OCI-LY7 (cell line): Measurements from ENCODE around the gene MOV10. TPM values are rescaled to one million over a fixed set of nuclear protein-coding genes. Genes with fewer than 3 reads are reported as not detected.
A peak's percentile ranks its signal among the peaks of the same experiment; 100 is the strongest.

Experiments used
- BruUV-seq: library from RNA; stranded (reverse); fragments of 400-500 nt; replicated peaks from 2 replicates; lab custom pipeline; 2021; lab: Mats Ljungman, UMichigan
- CTCF ChIA-PET: fragments of 300-600 bp; sonication (Branson Sonifier 250); formaldehyde crosslinking; loops from one replicate; lab custom pipeline; 2022; ENCODE audit warnings: antibody characterized with exemption; ENCODE audit not compliant: unreplicated experiment; lab: Charles Lee
- POLR2A ChIA-PET: fragments of 300-600 bp; sonication (Branson Sonifier 250); formaldehyde crosslinking; loops from one replicate; lab custom pipeline; 2022; ENCODE audit warnings: antibody characterized with exemption; lab: Charles Lee
- DNase-seq: peaks from one replicate; pipeline ENCODE4 v3.0.0-alpha.2; 2015; ENCODE audit warnings: low spot score
- H2AFZ ChIP-seq: fragments of 200-600 bp; sonication (generic), shearing (Covaris generic); 2 replicates; pipeline ENCODE4 v1.6.1; 2014; ENCODE audit warnings: mild to moderate bottlenecking, antibody characterized with exemption, low read length, moderate library complexity
- H3K27ac ChIP-seq: fragments of 200-600 bp; sonication (generic); 2 replicates; pipeline ENCODE4 v1.5.1; 2014; ENCODE audit warnings: mixed run types, low read depth, mild to moderate bottlenecking, moderate library complexity, low read length, inconsistent platforms; ENCODE audit not compliant: poor library complexity, severe bottlenecking
- H3K36me3 ChIP-seq: fragments of 200-600 bp; sonication (generic); 2 replicates; pipeline ENCODE4 v1.6.1; 2014; ENCODE audit warnings: mild to moderate bottlenecking, antibody characterized with exemption, low read length, moderate library complexity, mixed read lengths; ENCODE audit not compliant: insufficient read depth
- H3K4me1 ChIP-seq: fragments of 200-600 bp; sonication (generic); 2 replicates; pipeline ENCODE4 v1.5.1; 2014; ENCODE audit warnings: mild to moderate bottlenecking, low read length; ENCODE audit not compliant: insufficient read depth, poor library complexity, severe bottlenecking
- H3K4me2 ChIP-seq: fragments of 200-600 bp; sonication (generic); 2 replicates; pipeline ENCODE4 v1.6.1; 2014; ENCODE audit warnings: mild to moderate bottlenecking, low read length
- H3K4me3 ChIP-seq: fragments of 200-600 bp; sonication (generic); 2 replicates; pipeline ENCODE4 v1.5.1; 2014; ENCODE audit warnings: mild to moderate bottlenecking, low read depth, low read length; ENCODE audit not compliant: poor library complexity, severe bottlenecking
- H3K79me2 ChIP-seq: fragments of 200-600 bp; sonication (generic); 2 replicates; pipeline ENCODE4 v1.6.1; 2016; ENCODE audit warnings: low read depth, mild to moderate bottlenecking, low read length, moderate library complexity, mixed read lengths; ENCODE audit not compliant: insufficient read depth
- H3K9me2 ChIP-seq: fragments of 200-600 bp; sonication (generic); 2 replicates; pipeline ENCODE4 v1.6.1; 2016; ENCODE audit warnings: mild to moderate bottlenecking, low read length, mixed read lengths; ENCODE audit not compliant: insufficient read depth
- H3K9me3 ChIP-seq: fragments of 200-600 bp; sonication (generic); 2 replicates; pipeline ENCODE4 v1.6.1; 2014; ENCODE audit warnings: mild to moderate bottlenecking, mixed run types, low read length, mixed read lengths
- H4K20me1 ChIP-seq: fragments of 200-600 bp; sonication (generic); 2 replicates; pipeline ENCODE4 v1.6.1; 2014; ENCODE audit warnings: mild to moderate bottlenecking, antibody characterized with exemption, low read length, moderate library complexity, mixed read lengths; ENCODE audit not compliant: insufficient read depth
- EZH2phosphoT487 ChIP-seq: fragments of 200-600 bp; sonication (generic); IDR thresholded peaks from 2 replicates; pipeline ENCODE4 v1.6.1; 2018; ENCODE audit warnings: low read depth, borderline replicate concordance, mild to moderate bottlenecking, mixed run types, antibody characterized with exemption, low read length, moderate library complexity, mixed read lengths
- intact Hi-C: fragments of 100-400 bp; cut with micrococcal nuclease; formaldehyde crosslinking; loops from one replicate; pipeline ENCODE4 v1.10.0; 2022; ENCODE audit not compliant: unreplicated experiment
- total RNA-seq, 2 experiments: library from RNA; depleted of rRNA in 1 of 2; stranded (reverse); fragments of >200 nt in 1 of 2; shearing (Covaris generic) in 1 of 2; gene quantifications; 2 replicates each; pipeline ENCODE4 v1.2.3, GENCODE V29; 2014 to 2022
- TF ChIP-seq, protein P1 (sequence below): fragments of 200-600 bp; sonication (generic); conservative IDR thresholded peaks from 2 replicates; pipeline ENCODE4 v1.5.1; 2014; ENCODE audit warnings: mild to moderate bottlenecking, antibody characterized with exemption, low read length, moderate library complexity, mixed read lengths

The MOV10 gene
- total RNA-seq, 2 experiments from 2014 or later: 28.2 to 32.4 TPM

DNA sequence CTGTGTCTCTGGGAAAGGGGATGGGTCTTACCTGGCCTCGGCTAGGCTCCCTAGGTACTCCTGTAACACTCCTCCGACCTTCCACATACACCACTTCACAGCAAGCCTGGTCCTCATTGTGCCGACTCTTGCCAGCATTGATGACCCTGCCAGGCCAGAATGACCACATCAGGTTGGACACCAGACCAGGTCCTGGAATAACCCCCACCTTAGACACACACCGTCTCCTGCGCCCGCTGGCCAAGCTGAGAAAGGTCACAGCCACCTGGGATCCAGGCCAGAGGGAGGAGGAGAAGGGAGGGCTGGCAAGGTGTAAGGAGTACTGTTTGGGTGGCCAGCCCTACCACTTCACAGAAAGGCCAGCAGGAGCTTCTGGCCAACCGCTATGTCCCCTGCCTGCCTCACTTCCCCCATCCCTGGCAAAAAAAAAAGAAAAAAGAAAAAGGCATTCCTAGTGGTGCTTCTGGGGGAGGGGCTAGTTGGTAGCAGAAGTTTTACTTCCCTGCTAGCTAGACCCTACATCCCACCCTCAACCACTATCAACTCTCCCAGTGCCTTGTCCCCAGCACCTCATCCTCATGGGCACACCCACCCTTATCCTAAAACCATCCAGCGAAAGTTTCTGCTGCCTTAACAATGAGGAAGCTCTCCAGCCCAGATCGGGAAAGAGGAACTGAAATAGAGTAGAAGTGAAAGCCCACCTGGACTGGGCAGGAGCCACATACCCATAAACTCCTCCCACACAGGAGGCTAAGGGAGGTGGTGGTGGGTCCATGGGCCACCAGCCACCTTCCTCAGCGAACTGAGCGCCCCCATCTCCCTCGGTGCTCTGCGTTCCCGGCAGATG, 39.2 kb downstream of the MOV10 start:
- Histone ChIP-seq H3K27ac (no peak overlapping the region), H3K9me3 (no peaks in the 10 kb centered on the region), H3K36me3 (no peaks in the 10 kb centered on the region), H3K9me2 (no peaks in the 10 kb centered on the region), H2AFZ (peak overlapping the region; percentile 46; the same call in 1 of the 2 replicates), H3K79me2 (no peaks in the 10 kb centered on the region), H3K4me3 (peak overlapping the region; percentile 78), H3K4me1 (peaks cover 20% of the 10 kb centered on the region), H3K4me2 (peak overlapping the region; percentile 97), H4K20me1 (no peaks in the 10 kb centered on the region)
- TF ChIP-seq EZH2phosphoT487: no peak
- TF ChIP-seq, protein P1, sequence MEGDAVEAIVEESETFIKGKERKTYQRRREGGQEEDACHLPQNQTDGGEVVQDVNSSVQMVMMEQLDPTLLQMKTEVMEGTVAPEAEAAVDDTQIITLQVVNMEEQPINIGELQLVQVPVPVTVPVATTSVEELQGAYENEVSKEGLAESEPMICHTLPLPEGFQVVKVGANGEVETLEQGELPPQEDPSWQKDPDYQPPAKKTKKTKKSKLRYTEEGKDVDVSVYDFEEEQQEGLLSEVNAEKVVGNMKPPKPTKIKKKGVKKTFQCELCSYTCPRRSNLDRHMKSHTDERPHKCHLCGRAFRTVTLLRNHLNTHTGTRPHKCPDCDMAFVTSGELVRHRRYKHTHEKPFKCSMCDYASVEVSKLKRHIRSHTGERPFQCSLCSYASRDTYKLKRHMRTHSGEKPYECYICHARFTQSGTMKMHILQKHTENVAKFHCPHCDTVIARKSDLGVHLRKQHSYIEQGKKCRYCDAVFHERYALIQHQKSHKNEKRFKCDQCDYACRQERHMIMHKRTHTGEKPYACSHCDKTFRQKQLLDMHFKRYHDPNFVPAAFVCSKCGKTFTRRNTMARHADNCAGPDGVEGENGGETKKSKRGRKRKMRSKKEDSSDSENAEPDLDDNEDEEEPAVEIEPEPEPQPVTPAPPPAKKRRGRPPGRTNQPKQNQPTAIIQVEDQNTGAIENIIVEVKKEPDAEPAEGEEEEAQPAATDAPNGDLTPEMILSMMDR: no peak
- CTCF ChIA-PET: interaction anchor here (1.7 kb wide), 1 partner anchor 9 kb away, joined by 5 read pairs; no protein-coding TSS in a partner anchor
- peak; percentile 85 for DNase-seq
- intact Hi-C loops: loop anchor here (2.0 kb wide), 4 partner anchors 95 to 359 kb away; partner anchors contain the start of genes CAPZA1, LRIG2 and ST7L
- BruUV-seq: no TSS peak
- POLR2A ChIA-PET: interaction anchor here (0.6 to 1.7 kb wide), 3 partner anchors 96 to 322 kb away, joined by 3 to 5 read pairs (median 5); no protein-coding TSS in a partner anchor

DNA sequence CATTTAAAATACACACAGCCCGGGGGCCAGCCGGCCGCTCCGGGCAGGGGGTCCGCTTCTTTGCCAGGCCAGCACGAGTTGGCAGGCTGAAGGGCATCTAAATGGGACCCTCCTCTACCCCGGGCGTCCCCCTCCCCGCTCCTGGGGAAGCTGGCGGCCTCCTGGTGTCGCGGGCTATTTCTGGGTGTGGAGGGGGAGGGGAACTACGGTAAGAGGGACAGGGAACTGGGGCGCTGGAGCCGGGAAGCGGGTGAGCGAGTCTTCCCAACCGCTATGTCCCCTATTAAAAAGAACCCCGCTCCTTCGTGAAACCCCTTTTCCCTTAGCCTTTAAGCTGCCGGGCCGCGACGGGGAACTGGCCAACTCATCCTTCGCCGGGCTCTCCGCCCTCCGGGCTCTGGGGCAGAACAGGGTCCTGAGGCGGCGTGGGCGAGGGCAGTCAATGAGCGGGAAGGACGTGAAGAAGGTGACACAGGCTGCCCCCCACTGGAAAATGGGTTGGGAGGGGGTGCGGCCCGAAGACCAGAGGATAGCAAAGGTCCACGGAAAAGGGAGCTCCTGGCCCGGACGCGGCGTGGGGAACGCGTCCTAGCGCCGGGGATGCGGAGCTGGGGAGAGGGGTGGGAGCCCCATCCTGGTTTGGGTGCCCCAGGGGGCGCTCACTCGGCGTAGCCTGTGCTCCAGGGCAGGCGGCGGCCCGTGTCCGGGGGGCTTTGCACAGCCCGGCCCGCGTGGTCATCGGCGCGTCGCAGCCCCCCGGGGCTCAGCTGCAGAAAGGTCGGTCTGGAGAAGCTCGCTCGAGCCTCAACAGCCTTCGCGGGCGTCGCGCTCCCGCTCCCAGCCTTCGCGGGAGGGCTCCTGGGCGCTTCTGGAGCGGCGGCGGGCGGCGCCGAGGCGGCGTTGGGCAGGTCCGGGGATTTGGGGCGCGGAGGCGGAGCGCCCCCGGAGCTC, 40.1 kb downstream of the MOV10 start:
- DNase-seq: no peak
- H3K36me3 ChIP-seq: no peaks in the 10 kb centered on the region
- H3K4me3 ChIP-seq: peak overlapping the region; percentile 78
- CTCF ChIA-PET: interaction anchor here (0.6 to 1.7 kb wide), 5 partner anchors 10 to 328 kb away, joined by 3 to 5 read pairs (median 5); no protein-coding TSS in a partner anchor
- BruUV-seq: no TSS peak
- POLR2A ChIA-PET: interaction anchor here (0.5 to 1.8 kb wide), 13 partner anchors 10 to 1156 kb away, joined by 3 to 7 read pairs (median 5); no protein-coding TSS in a partner anchor
- H3K27ac ChIP-seq: no peak overlapping the region
- no peaks in the 10 kb centered on the region for H3K9me3 ChIP-seq
- H3K4me1 ChIP-seq: peaks cover 20% of the 10 kb centered on the region
- TF ChIP-seq EZH2phosphoT487: no peak
- TF ChIP-seq, protein P1: no peak; the same call in 1 of the 2 replicates
- intact Hi-C loops: loop anchor here (2.0 to 5.0 kb wide), 5 partner anchors 96 to 963 kb away; partner anchors contain the start of genes CAPZA1, LRIG2 and ST7L
- no peaks in the 10 kb centered on the region for H3K79me2 ChIP-seq
- H3K4me2 ChIP-seq: peak overlapping the region; percentile 97
- H3K9me2 ChIP-seq: no peaks in the 10 kb centered on the region
- peak overlapping the region; percentile 46 for H2AFZ ChIP-seq
- no peaks in the 10 kb centered on the region for H4K20me1 ChIP-seq
